ENCODE results near the gene MROH8. TPM values are rescaled to one million over a fixed set of nuclear protein-coding genes. Genes with fewer than 3 reads are reported as not detected.
"Not testable (repeated sequence)": the region's sequence is repeated elsewhere in the genome, so short reads cannot be mapped to it uniquely, and the experiment has no call there.

MROH8 gene
- total RNA-seq, 2 experiments from 2014 or later = 1.7 to 2.2 TPM

- ChIA-PET CTCF (no interaction called here), POLR2A (interaction anchor here (1.0 kb wide), 1 partner anchor 69 kb away, joined by 3 read pairs; no protein-coding TSS in a partner anchor)
- Mint-ChIP-seq H3K27me3 (peaks cover 9% of the 10 kb centered on the region), H3K27ac (no peak overlapping the region), H3K36me3 (ENCODE audit: low read depth) (no peaks in the 10 kb centered on the region), H3K4me3 (no peak overlapping the region), H3K4me1 (no peaks in the 10 kb centered on the region), H3K9me3 (no peaks in the 10 kb centered on the region)
- no peak for DNase-seq
Observed at GRCh38 chr20:37163832-37164554, 15.4 kb downstream of the MROH8 start.

- no peak for DNase-seq
- H3K4me1 Mint-ChIP-seq = no peaks in the 10 kb centered on the region
- peaks cover 9% of the 10 kb centered on the region for H3K27me3 Mint-ChIP-seq
- POLR2A ChIA-PET = no interaction called here
- no peak overlapping the region for H3K4me3 Mint-ChIP-seq
- CTCF ChIA-PET = interaction anchor here (0.6 kb wide), 1 partner anchor 196 kb away, joined by 3 read pairs; no protein-coding TSS in a partner anchor
- H3K27ac Mint-ChIP-seq = no peak overlapping the region
- H3K36me3 Mint-ChIP-seq (ENCODE audit: low read depth) = no peaks in the 10 kb centered on the region
- H3K9me3 Mint-ChIP-seq = no peaks in the 10 kb centered on the region
Observed at GRCh38 chr20:37162646-37163045, 16.7 kb downstream of the MROH8 start.

- CTCF ChIA-PET = interaction anchor here (0.6 kb wide), 1 partner anchor 195 kb away, joined by 3 read pairs; no protein-coding TSS in a partner anchor
- no peaks in the 10 kb centered on the region for H3K9me3 Mint-ChIP-seq
- H3K4me3 Mint-ChIP-seq = no peak overlapping the region
- H3K27me3 Mint-ChIP-seq = peaks cover 9% of the 10 kb centered on the region
- no peaks in the 10 kb centered on the region for H3K36me3 Mint-ChIP-seq (ENCODE audit: low read depth)
- no peaks in the 10 kb centered on the region for H3K4me1 Mint-ChIP-seq
- H3K27ac Mint-ChIP-seq = no peak overlapping the region
- DNase-seq = no peak
- POLR2A ChIA-PET = no interaction called here
Observed at GRCh38 chr20:37161830-37162549, 17.4 kb downstream of the MROH8 start.

GRCh38 chr20:37160683-37161082, 18.7 kb downstream of the MROH8 start:
- H3K4me3 Mint-ChIP-seq = no peak overlapping the region
- H3K27me3 Mint-ChIP-seq = peaks cover 9% of the 10 kb centered on the region
- ChIA-PET POLR2A (interaction anchor here (0.9 kb wide), 1 partner anchor 18 kb away, joined by 3 read pairs; the partner anchor contains the start of genes MROH8 and RPN2), CTCF (no interaction called here)
- no peak for DNase-seq
- H3K36me3 Mint-ChIP-seq (ENCODE audit: low read depth) = no peaks in the 10 kb centered on the region
- no peaks in the 10 kb centered on the region for H3K9me3 Mint-ChIP-seq
- H3K27ac Mint-ChIP-seq = no peak overlapping the region
- no peaks in the 10 kb centered on the region for H3K4me1 Mint-ChIP-seq

DNA sequence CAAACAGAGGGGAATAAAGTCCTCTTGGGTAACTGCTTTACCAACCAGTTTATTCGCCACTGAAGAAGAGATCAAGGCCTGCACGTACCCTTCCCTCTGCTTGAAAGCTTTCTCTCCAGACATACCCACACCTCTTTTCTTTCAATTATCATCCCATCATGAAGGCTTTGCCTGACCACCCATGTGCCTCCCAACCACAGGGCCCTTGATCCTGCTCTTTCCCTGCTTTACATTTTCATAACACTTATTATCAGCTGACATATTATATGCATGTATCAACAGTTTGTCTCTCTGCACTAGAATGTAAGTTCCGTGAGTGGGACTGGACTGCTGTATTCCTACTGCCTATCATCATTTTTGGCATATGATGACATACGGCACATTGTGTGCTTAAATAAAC, 21.1 kb downstream of the MROH8 start:
- ChIA-PET POLR2A (no interaction called here), CTCF (no interaction called here)
- no peaks in the 10 kb centered on the region for H3K9me3 Mint-ChIP-seq
- peaks cover 7% of the 10 kb centered on the region for H3K27me3 Mint-ChIP-seq
- no peaks in the 10 kb centered on the region for H3K36me3 Mint-ChIP-seq (ENCODE audit: low read depth)
- H3K4me1 Mint-ChIP-seq = no peaks in the 10 kb centered on the region
- H3K27ac Mint-ChIP-seq = no peak overlapping the region
- no peak for DNase-seq
- H3K4me3 Mint-ChIP-seq = no peak overlapping the region

GRCh38 chr20:37155987-37156386, 23.4 kb downstream of the MROH8 start:
- POLR2A ChIA-PET = interaction anchor here (1.2 kb wide), 1 partner anchor 16 kb away, joined by 3 read pairs; no protein-coding TSS in a partner anchor
- peaks cover 3% of the 10 kb centered on the region for H3K27me3 Mint-ChIP-seq
- no peak overlapping the region for H3K27ac Mint-ChIP-seq
- no peaks in the 10 kb centered on the region for H3K36me3 Mint-ChIP-seq (ENCODE audit: low read depth)
- no peak overlapping the region for H3K4me3 Mint-ChIP-seq
- H3K9me3 Mint-ChIP-seq = no peaks in the 10 kb centered on the region
- no peaks in the 10 kb centered on the region for H3K4me1 Mint-ChIP-seq
- CTCF ChIA-PET = interaction anchor here (0.6 kb wide), 1 partner anchor 36 kb away, joined by 3 read pairs; no protein-coding TSS in a partner anchor
- no peak for DNase-seq

DNA sequence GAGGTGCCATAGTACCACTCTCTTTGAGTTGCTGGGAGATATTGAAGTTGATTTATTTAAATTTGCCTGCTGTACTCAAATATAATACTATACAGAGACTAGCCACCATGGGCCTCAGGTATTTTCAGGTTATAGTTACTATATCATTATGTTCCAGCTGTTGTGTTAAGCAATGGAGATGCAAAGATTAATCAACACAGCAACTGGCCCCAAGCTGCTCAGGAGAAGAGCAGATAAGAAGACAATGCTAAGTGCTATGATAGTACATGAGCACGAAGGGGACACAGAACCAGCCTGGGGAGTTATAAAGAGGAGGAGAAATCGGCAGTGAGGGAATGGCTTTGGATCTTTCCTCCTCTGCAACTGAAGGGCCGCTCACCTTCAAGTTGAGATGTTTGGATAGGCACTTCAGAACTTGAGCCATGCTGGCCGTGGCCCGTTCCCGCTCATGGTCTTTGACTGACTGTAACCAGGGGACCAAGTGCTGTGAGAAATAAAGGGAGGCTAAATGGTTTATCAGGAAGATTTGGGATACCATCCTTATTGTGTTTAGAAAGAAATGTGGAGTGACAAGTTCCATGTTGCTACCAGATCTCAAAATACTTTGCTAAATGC, 24.6 kb downstream of the MROH8 start:
- CTCF ChIA-PET = no interaction called here
- H3K9me3 Mint-ChIP-seq = no peaks in the 10 kb centered on the region
- H3K27ac Mint-ChIP-seq = no peak overlapping the region
- H3K36me3 Mint-ChIP-seq (ENCODE audit: low read depth) = no peaks in the 10 kb centered on the region
- POLR2A ChIA-PET = no interaction called here
- no peak for DNase-seq
- no peak overlapping the region for H3K4me3 Mint-ChIP-seq
- H3K4me1 Mint-ChIP-seq = no peaks in the 10 kb centered on the region
- no peaks in the 10 kb centered on the region for H3K27me3 Mint-ChIP-seq

GRCh38 chr20:37152284-37152683, 27.1 kb downstream of the MROH8 start:
- Mint-ChIP-seq H3K27ac (no peak overlapping the region), H3K4me1 (no peaks in the 10 kb centered on the region), H3K9me3 (no peaks in the 10 kb centered on the region), H3K36me3 (ENCODE audit: low read depth) (no peaks in the 10 kb centered on the region), H3K4me3 (no peak overlapping the region), H3K27me3 (no peaks in the 10 kb centered on the region)
- ChIA-PET CTCF (no interaction called here), POLR2A (no interaction called here)
- DNase-seq = no peak

GRCh38 chr20:37151529-37151928, 27.8 kb downstream of the MROH8 start:
- ChIA-PET POLR2A (no interaction called here), CTCF (no interaction called here)
- DNase-seq = no peak
- H3K4me3 Mint-ChIP-seq = no peak overlapping the region
- no peak overlapping the region for H3K27ac Mint-ChIP-seq
- H3K4me1 Mint-ChIP-seq = no peaks in the 10 kb centered on the region
- H3K36me3 Mint-ChIP-seq (ENCODE audit: low read depth) = no peaks in the 10 kb centered on the region
- no peaks in the 10 kb centered on the region for H3K27me3 Mint-ChIP-seq
- no peaks in the 10 kb centered on the region for H3K9me3 Mint-ChIP-seq

GRCh38 chr20:37150864-37151263, 28.5 kb downstream of the MROH8 start:
- CTCF ChIA-PET, H3K4me1 Mint-ChIP-seq, H3K27me3 Mint-ChIP-seq: not testable (repeated sequence)

DNA sequence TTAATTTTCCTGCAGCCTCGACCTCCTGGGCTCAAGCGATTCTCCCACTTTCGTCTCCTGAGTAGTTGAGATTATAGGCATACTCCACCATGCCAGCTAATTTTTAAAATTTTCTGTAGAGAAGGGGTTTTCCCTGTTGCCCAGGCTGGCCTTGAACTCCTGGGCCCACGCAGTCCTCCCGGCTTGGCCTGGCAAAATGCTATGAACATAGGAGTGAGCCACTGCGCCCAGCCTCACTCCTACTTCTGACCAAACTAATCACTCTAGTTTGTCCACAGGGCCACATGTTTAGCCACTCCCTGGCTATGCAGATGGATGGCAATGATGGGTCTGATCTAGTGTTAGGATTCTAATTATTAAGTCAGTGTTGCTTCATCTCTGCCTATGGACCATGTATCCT, 32.1 kb downstream of the MROH8 start:
- Mint-ChIP-seq H3K4me1 (no peaks in the 10 kb centered on the region), H3K4me3 (no peak overlapping the region)
- CTCF ChIA-PET = no interaction called here

More at GRCh38 chr20:37150864-37151263, 28.5 kb downstream of the MROH8 start:
- POLR2A ChIA-PET; H3K27ac Mint-ChIP-seq; DNase-seq; H3K4me3 Mint-ChIP-seq; H3K9me3 Mint-ChIP-seq; H3K36me3 Mint-ChIP-seq (ENCODE audit: low read depth): not testable (repeated sequence)

GRCh38 chr20:37144856-37145404, 34.4 kb downstream of the MROH8 start:
- no peaks in the 10 kb centered on the region for H3K4me1 Mint-ChIP-seq

More for the DNA sequence above, 32.1 kb downstream of the MROH8 start:
- H3K27ac Mint-ChIP-seq = no peak overlapping the region
- H3K36me3 Mint-ChIP-seq (ENCODE audit: low read depth) = no peaks in the 10 kb centered on the region
- H3K27me3 Mint-ChIP-seq = no peaks in the 10 kb centered on the region
- H3K9me3 Mint-ChIP-seq = no peaks in the 10 kb centered on the region
- POLR2A ChIA-PET = no interaction called here
- no peak for DNase-seq

DNA sequence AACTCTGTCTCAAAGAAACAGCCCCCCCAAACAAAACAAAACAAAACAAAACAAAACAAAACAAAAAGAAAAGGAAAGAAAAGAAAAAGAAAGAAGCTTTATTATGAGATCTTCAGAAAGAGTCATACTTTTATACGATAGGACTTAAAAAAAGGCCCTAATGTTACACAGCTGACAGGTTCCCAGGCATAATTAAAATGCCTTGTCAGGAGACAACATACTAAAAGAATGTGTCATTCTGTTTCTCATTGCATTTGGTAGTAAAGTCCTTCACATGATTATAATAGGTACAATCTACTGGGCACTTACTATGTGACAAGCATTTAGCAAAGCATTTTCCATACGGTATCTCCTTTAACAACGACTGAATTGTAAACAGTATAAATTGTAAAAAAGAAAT, 36.6 kb downstream of the MROH8 start:
- H3K27ac Mint-ChIP-seq = no peak overlapping the region
- H3K36me3 Mint-ChIP-seq (ENCODE audit: low read depth) = no peaks in the 10 kb centered on the region
- H3K4me1 Mint-ChIP-seq = no peaks in the 10 kb centered on the region
- no peaks in the 10 kb centered on the region for H3K9me3 Mint-ChIP-seq
- H3K4me3 Mint-ChIP-seq = no peak overlapping the region
- no peaks in the 10 kb centered on the region for H3K27me3 Mint-ChIP-seq
- no peak for DNase-seq
- CTCF ChIA-PET = no interaction called here
- POLR2A ChIA-PET = no interaction called here

More at GRCh38 chr20:37144856-37145404, 34.4 kb downstream of the MROH8 start:
- no peak for DNase-seq
- CTCF ChIA-PET = no interaction called here
- Mint-ChIP-seq H3K27ac (no peak overlapping the region), H3K36me3 (ENCODE audit: low read depth) (no peaks in the 10 kb centered on the region), H3K9me3 (no peaks in the 10 kb centered on the region), H3K27me3 (no peaks in the 10 kb centered on the region), H3K4me3 (no peak overlapping the region)
- POLR2A ChIA-PET = interaction anchor here (1.2 kb wide), 1 partner anchor 50 kb away, joined by 3 read pairs; no protein-coding TSS in a partner anchor

Data from activated CD4-positive, alpha-beta memory T cell treated with anti-CD3 and anti-CD28 coated beads, Interleukin-2, amount 10 ng/mL, durations not matched to agents 7 days and 5 days (primary cell).